DND-41 (cell line): ENCODE measurements around the gene EML6.

Experiments used
- ATAC-seq: fragments of 200-7000 bp; cut with Tn5 transposase; 3 replicates; pipeline ENCODE4 v1.9.1; 2021; ENCODE audit warnings: low read depth; ENCODE audit not compliant: insufficient read depth
- DNase-seq: peaks from one replicate; pipeline ENCODE4 v3.0.0-alpha.2; 2020
- H2AFZ ChIP-seq: 2 replicates; pipeline ENCODE4 v1.6.0; 2012; ENCODE audit warnings: low read depth, low read length
- H3K27ac ChIP-seq: 2 replicates; pipeline ENCODE4 v1.5.1; 2012; ENCODE audit warnings: low read length, inconsistent platforms
- H3K27me3 ChIP-seq: fragments of 200-600 bp; sonication (generic); 2 replicates; pipeline ENCODE4 v1.6.0; 2012; ENCODE audit warnings: low read length, mild to moderate bottlenecking, inconsistent platforms; ENCODE audit not compliant: insufficient read depth, poor library complexity
- H3K36me3 ChIP-seq: 2 replicates; pipeline ENCODE4 v1.5.1; 2012; ENCODE audit warnings: low read length, inconsistent platforms; ENCODE audit not compliant: insufficient read depth
- H3K4me1 ChIP-seq: 2 replicates; pipeline ENCODE4 v1.5.1; 2012; ENCODE audit warnings: mild to moderate bottlenecking, low read length; ENCODE audit not compliant: insufficient read depth
- H3K4me2 ChIP-seq: 2 replicates; pipeline ENCODE4 v1.6.0; 2012; ENCODE audit warnings: mild to moderate bottlenecking, moderate library complexity, low read length, inconsistent platforms; ENCODE audit not compliant: insufficient read depth
- H3K4me3 ChIP-seq, 2 experiments: fragments of 200-600 bp in 1 of 2; shearing (Covaris generic) in 1 of 2; 2 replicates each; pipeline ENCODE4 v1.5.1; 2012 to 2016; ENCODE audit warnings: inconsistent platforms in 2 of 2, low read length in 2 of 2, mild to moderate bottlenecking in 2 of 2, low read depth in 1 of 2, moderate library complexity in 1 of 2
- H3K79me2 ChIP-seq: 2 replicates; pipeline ENCODE4 v1.6.0; 2012; ENCODE audit warnings: low read length, inconsistent platforms; ENCODE audit not compliant: insufficient read depth
- H3K9ac ChIP-seq: 2 replicates; pipeline ENCODE4 v1.6.0; 2012; ENCODE audit warnings: low read depth, mild to moderate bottlenecking, inconsistent platforms, low read length, moderate library complexity
- H3K9me3 ChIP-seq: 2 replicates; pipeline ENCODE4 v1.5.1; 2012; ENCODE audit warnings: low read length, moderate library complexity, mild to moderate bottlenecking, inconsistent platforms; ENCODE audit not compliant: insufficient read depth, severe bottlenecking
- H4K20me1 ChIP-seq: 2 replicates; pipeline ENCODE4 v1.6.0; 2012; ENCODE audit warnings: low read length; ENCODE audit not compliant: insufficient read depth
- EZH2 ChIP-seq: IDR thresholded peaks from 3 replicates; pipeline ENCODE4 v1.6.1; 2012; ENCODE audit warnings: borderline replicate concordance, low read depth, mild to moderate bottlenecking, moderate library complexity, low read length, inconsistent platforms; ENCODE audit not compliant: severe bottlenecking
- TF ChIP-seq, protein P1 (sequence below): IDR thresholded peaks from 2 replicates; pipeline ENCODE4 v1.5.1; 2012; ENCODE audit warnings: borderline replicate concordance, low read length, moderate library complexity, mild to moderate bottlenecking; ENCODE audit not compliant: poor library complexity, severe bottlenecking; ENCODE audit errors: extremely low read depth

Gene EML6

GRCh38 chr2:55006306-55006705, 282.8 kb downstream of the EML6 start:
- H3K79me2 ChIP-seq, result peaks cover 100% of the 10 kb centered on the region
- TF ChIP-seq, protein P1, sequence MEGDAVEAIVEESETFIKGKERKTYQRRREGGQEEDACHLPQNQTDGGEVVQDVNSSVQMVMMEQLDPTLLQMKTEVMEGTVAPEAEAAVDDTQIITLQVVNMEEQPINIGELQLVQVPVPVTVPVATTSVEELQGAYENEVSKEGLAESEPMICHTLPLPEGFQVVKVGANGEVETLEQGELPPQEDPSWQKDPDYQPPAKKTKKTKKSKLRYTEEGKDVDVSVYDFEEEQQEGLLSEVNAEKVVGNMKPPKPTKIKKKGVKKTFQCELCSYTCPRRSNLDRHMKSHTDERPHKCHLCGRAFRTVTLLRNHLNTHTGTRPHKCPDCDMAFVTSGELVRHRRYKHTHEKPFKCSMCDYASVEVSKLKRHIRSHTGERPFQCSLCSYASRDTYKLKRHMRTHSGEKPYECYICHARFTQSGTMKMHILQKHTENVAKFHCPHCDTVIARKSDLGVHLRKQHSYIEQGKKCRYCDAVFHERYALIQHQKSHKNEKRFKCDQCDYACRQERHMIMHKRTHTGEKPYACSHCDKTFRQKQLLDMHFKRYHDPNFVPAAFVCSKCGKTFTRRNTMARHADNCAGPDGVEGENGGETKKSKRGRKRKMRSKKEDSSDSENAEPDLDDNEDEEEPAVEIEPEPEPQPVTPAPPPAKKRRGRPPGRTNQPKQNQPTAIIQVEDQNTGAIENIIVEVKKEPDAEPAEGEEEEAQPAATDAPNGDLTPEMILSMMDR, result no peak
- TF ChIP-seq EZH2, result no peak
- DNase-seq (no peak), ATAC-seq (no peak; the same call in 2 of the 3 replicates)
- no peak overlapping the region for H3K4me3 ChIP-seq
- no peaks in the 10 kb centered on the region for H3K9me3 ChIP-seq
- no peak overlapping the region for H3K9ac ChIP-seq
- H3K27me3 ChIP-seq, result no peaks in the 10 kb centered on the region
- H3K4me1 ChIP-seq, result peaks cover 23% of the 10 kb centered on the region
- no peak overlapping the region for H2AFZ ChIP-seq
- H4K20me1 ChIP-seq, result peaks cover 74% of the 10 kb centered on the region
- H3K27ac ChIP-seq, result no peak overlapping the region
- peaks cover 3% of the 10 kb centered on the region; the same call in 1 of the 2 replicates for H3K36me3 ChIP-seq
- no peak overlapping the region for H3K4me2 ChIP-seq

- ATAC-seq, result peak; percentile 23; the same call in 1 of the 3 replicates
- Histone ChIP-seq H3K4me1 (peaks cover 40% of the 10 kb centered on the region), H2AFZ (no peak overlapping the region), H4K20me1 (peaks cover 64% of the 10 kb centered on the region), H3K4me2 (no peak overlapping the region), H3K27ac (no peak overlapping the region), H3K4me3 (no peak overlapping the region), H3K9me3 (no peaks in the 10 kb centered on the region), H3K79me2 (peaks cover 100% of the 10 kb centered on the region), H3K36me3 (peaks cover 3% of the 10 kb centered on the region; the same call in 1 of the 2 replicates), H3K27me3 (no peaks in the 10 kb centered on the region), H3K9ac (no peak overlapping the region)
- TF ChIP-seq, protein P1, result no peak
- no peak for TF ChIP-seq EZH2
- DNase-seq, result no peak
Measured at GRCh38 chr2:55009277-55010060, 286.0 kb downstream of the EML6 start.

DNA sequence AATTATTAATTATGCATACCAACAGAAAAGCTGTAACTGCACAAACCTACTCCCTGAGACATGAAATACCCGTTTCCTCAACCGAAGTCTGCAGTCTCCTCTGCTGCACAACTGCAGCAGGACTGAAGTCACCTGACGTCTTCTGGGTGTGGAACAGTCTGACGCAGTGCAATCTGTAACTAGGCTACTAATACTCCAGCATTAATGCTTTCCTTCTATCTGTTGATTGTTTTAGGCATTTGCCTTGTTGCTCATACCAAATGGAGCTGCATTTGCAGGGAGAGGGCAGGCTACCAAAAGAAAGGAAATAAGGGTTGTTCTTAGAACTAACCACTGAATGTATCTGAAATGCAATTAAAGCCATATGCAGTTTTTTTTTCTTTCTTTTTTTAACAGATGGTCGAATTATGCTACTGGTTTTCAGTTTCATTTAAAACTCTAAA, 286.7 kb downstream of the EML6 start:
- peaks cover 100% of the 10 kb centered on the region for H3K79me2 ChIP-seq
- peaks cover 40% of the 10 kb centered on the region for H3K4me1 ChIP-seq
- no peak overlapping the region for H3K27ac ChIP-seq
- DNase-seq, result peak; percentile 42
- TF ChIP-seq EZH2, result no peak
- TF ChIP-seq, protein P1, result peak; percentile 7
- no peak overlapping the region for H3K4me2 ChIP-seq
- no peak overlapping the region for H3K4me3 ChIP-seq
- peak; percentile 87 for ATAC-seq
- H3K9ac ChIP-seq, result no peak overlapping the region
- H3K9me3 ChIP-seq, result no peaks in the 10 kb centered on the region
- peaks cover 57% of the 10 kb centered on the region for H4K20me1 ChIP-seq
- no peaks in the 10 kb centered on the region for H3K27me3 ChIP-seq
- H3K36me3 ChIP-seq, result peaks cover 3% of the 10 kb centered on the region; the same call in 1 of the 2 replicates
- H2AFZ ChIP-seq, result no peak overlapping the region
